Lung (tissue), 12 donors: ENCODE data around the gene PLEKHA3. TPM values are rescaled to one million over a fixed set of nuclear protein-coding genes. Genes with fewer than 3 reads are reported as not detected.

Experiments
- ATAC-seq: fragments of 200-7000 bp; cut with Tn5 transposase; one replicate; pipeline ENCODE4 v1.9.1; 2020; ENCODE audit warnings: moderate number of reproducible peaks; ENCODE audit not compliant: insufficient read depth, low FRiP score
- DNase-seq, 3 donors: peaks; one replicate each; pipeline ENCODE4 v3.0.0-alpha.2; 2013 to 2017
- H3K27ac ChIP-seq, 2 donors: one replicate each; pipeline ENCODE4 v1.5.1; 2013; ENCODE audit warnings: mild to moderate bottlenecking in 2 of 2, moderate library complexity in 2 of 2, control low read depth in 1 of 2, inconsistent platforms in 1 of 2, low read depth in 1 of 2, low read length in 1 of 2
- H3K27me3 ChIP-seq, 3 donors: one replicate each; pipeline ENCODE4 v1.5.1; 2013; ENCODE audit warnings: low read length in 2 of 3; ENCODE audit not compliant: control insufficient read depth in 3 of 3, insufficient read depth in 3 of 3
- H3K36me3 ChIP-seq, 4 donors: one replicate each; pipeline ENCODE4 v1.5.1; 2013; ENCODE audit warnings: low read length in 4 of 4, mild to moderate bottlenecking in 1 of 4, moderate library complexity in 1 of 4; ENCODE audit not compliant: control insufficient read depth in 4 of 4, insufficient read depth in 4 of 4
- H3K4me1 ChIP-seq, 5 donors: one replicate each; pipeline ENCODE4 v1.5.1; 2013; ENCODE audit warnings: low read length in 5 of 5, mild to moderate bottlenecking in 2 of 5, moderate library complexity in 1 of 5; ENCODE audit not compliant: control insufficient read depth in 5 of 5, insufficient read depth in 5 of 5
- H3K4me3 ChIP-seq: one replicate; pipeline ENCODE4 v1.5.1; 2013; ENCODE audit warnings: mild to moderate bottlenecking, control low read depth, moderate library complexity
- H3K9ac ChIP-seq, 2 donors: one replicate each; pipeline ENCODE4 v1.5.1; 2013; ENCODE audit warnings: low read length in 2 of 2, control low read depth in 1 of 2; ENCODE audit not compliant: insufficient read depth in 1 of 2
- H3K9me3 ChIP-seq, 4 donors: one replicate each; pipeline ENCODE4 v1.5.1; 2013; ENCODE audit warnings: low read length in 3 of 4, mild to moderate bottlenecking in 1 of 4, moderate library complexity in 1 of 4; ENCODE audit not compliant: control insufficient read depth in 4 of 4, insufficient read depth in 3 of 4
- CTCF ChIP-seq: IDR thresholded peaks from 2 replicates; pipeline ENCODE4 v1.5.1; 2012; ENCODE audit warnings: mild to moderate bottlenecking; ENCODE audit errors: control extremely low read depth, extremely low read depth
- WGBS, 2 donors: extraction: QIAGEN DNeasy Blood & Tissue Kit; methylation state at CpG; one replicate each; pipeline ENCODE4 v1.1.7; 2013; 5-methylcytosine and 5-hydroxymethylcytosine counted together
- polyA plus RNA-seq, 2 donors: library from polyadenylated mRNA; stranded (reverse); fragments of 200-250 nt; gene quantifications; one replicate each; pipeline ENCODE4 v1.2.1, GENCODE V29; 2013
- total RNA-seq, 2 donors: library from RNA; depleted of rRNA in 1 of 2; stranded (reverse); fragments of >200 nt in 1 of 2; gene quantifications; one replicate each; pipeline ENCODE4 v1.2.1, GENCODE V29; 2014 to 2021
- donor health status: control.
- donor health status: control.
- donor health status: Bipolar disorder and iron deficiency.
- donor health status: healthy.
- donor health status: DM: yes; HTN: yes; CAD: no.

Gene PLEKHA3
- total and polyA plus RNA-seq, 4 donors: 2.8 to 23.7 (median 12.3) TPM

GRCh38 chr2:178450774-178451525, 29.3 kb upstream of the PLEKHA3 start, which contains the start of the genes PJVK and PRKRA:
PJVK (plus strand) TSS chr2:178451378; CDS start chr2:178453410, 2,032 bp downstream.
PRKRA (minus strand) TSS chr2:178451175; CDS start chr2:178451030, 145 bp downstream.
- TF ChIP-seq CTCF: no peak
- WGBS, 2 donors: 0 to 1% methylated on average over 61 to 76 of the region's 76 CpGs
- no peaks in the 10 kb centered on the region for H3K9me3 ChIP-seq

GRCh38 chr2:178452334-178452733, 27.9 kb upstream of the PLEKHA3 start:
- no peak for TF ChIP-seq CTCF
- DNase-seq (peak in 2 of 3 donors; percentile 6 to 16), ATAC-seq (no peak)
- no peak overlapping the region for H3K27ac ChIP-seq
- WGBS, 2 donors: 96 to 99% methylated on average over 2 of the region's 2 CpGs
- H3K9me3 ChIP-seq: no peaks in the 10 kb centered on the region
- no peak overlapping the region for H3K4me3 ChIP-seq
- no peaks in the 10 kb centered on the region for H3K27me3 ChIP-seq
- peaks cover 4 to 32% (median 13%) of the 10 kb centered on the region in 5 donors for H3K4me1 ChIP-seq
- H3K36me3 ChIP-seq: peaks cover 0 to 7% (median 2%) of the 10 kb centered on the region in 4 donors
- H3K9ac ChIP-seq: no peak overlapping the region

More at GRCh38 chr2:178450774-178451525, 29.3 kb upstream of the PLEKHA3 start, which contains the start of the genes PJVK and PRKRA:
- peak; percentile 97 for ATAC-seq
- H3K4me1 ChIP-seq: peaks cover 4 to 32% (median 13%) of the 10 kb centered on the region in 5 donors
- H3K27ac ChIP-seq: peak within 1 kb of the TSS; percentile 97 to 98
- H3K4me3 ChIP-seq: peak within 1 kb of the TSS; percentile 72
- peaks cover 0 to 15% (median 7%) of the 10 kb centered on the region in 4 donors for H3K36me3 ChIP-seq
- DNase-seq: peak; percentile 99
- H3K27me3 ChIP-seq: no peaks in the 10 kb centered on the region
- peak within 1 kb of the TSS; percentile 97 to 99 for H3K9ac ChIP-seq

GRCh38 chr2:178452870-178453269, 27.4 kb upstream of the PLEKHA3 start:
- no peak overlapping the region for H3K9ac ChIP-seq
- WGBS, 2 donors: 68 to 78% methylated on average over 5 of the region's 5 CpGs
- ATAC-seq: no peak
- no peaks in the 10 kb centered on the region for H3K27me3 ChIP-seq
- H3K9me3 ChIP-seq: no peaks in the 10 kb centered on the region
- DNase-seq: peak in 2 of 3 donors; percentile 48 to 66
- H3K36me3 ChIP-seq: peaks cover 0 to 6% (median 2%) of the 10 kb centered on the region in 4 donors
- no peak overlapping the region for H3K4me3 ChIP-seq
- H3K4me1 ChIP-seq: peaks cover 4 to 36% (median 13%) of the 10 kb centered on the region in 5 donors
- no peak for TF ChIP-seq CTCF
- no peak overlapping the region for H3K27ac ChIP-seq
